Osteocyte (in vitro differentiated cells): ENCODE data around the gene PKHD1. TPM values are rescaled to one million over a fixed set of nuclear protein-coding genes. Genes with fewer than 3 reads are reported as not detected.

Experiments
- DNase-seq: peaks from one replicate; pipeline ENCODE4 v3.0.0; 2021; ENCODE audit warnings: mixed read lengths; ENCODE audit not compliant: unreplicated experiment; ENCODE audit errors: extremely low spot score
- H3K27ac Mint-ChIP-seq: one replicate; pipeline ENCODE4 v1.8.0; 2021; ENCODE audit warnings: mild to moderate bottlenecking, mixed read lengths; ENCODE audit not compliant: unreplicated experiment
- H3K27me3 Mint-ChIP-seq: one replicate; pipeline ENCODE4 v1.8.0; 2021; ENCODE audit warnings: mixed read lengths; ENCODE audit not compliant: unreplicated experiment
- H3K36me3 Mint-ChIP-seq: one replicate; pipeline ENCODE4 v1.8.0; 2021; ENCODE audit warnings: mixed read lengths; ENCODE audit not compliant: unreplicated experiment
- H3K4me1 Mint-ChIP-seq: one replicate; pipeline ENCODE4 v1.8.0; 2021; ENCODE audit warnings: mixed read lengths; ENCODE audit not compliant: unreplicated experiment
- H3K4me3 Mint-ChIP-seq: one replicate; pipeline ENCODE4 v1.8.0; 2021; ENCODE audit warnings: mild to moderate bottlenecking, moderate library complexity, mixed read lengths; ENCODE audit not compliant: unreplicated experiment
- H3K9me3 Mint-ChIP-seq: one replicate; pipeline ENCODE4 v1.8.0; 2021; ENCODE audit warnings: mixed read lengths; ENCODE audit not compliant: unreplicated experiment
- CTCF ChIP-seq: fragments of 200-600 bp; sonication (generic); IDR thresholded peaks from 2 replicates; pipeline ENCODE4 v1.5.0; 2021; ENCODE audit warnings: antibody characterized with exemption, mild to moderate bottlenecking, moderate library complexity
- total RNA-seq: library from RNA; stranded (reverse); gene quantifications from 2 replicates; pipeline ENCODE4 v1.2.1, GENCODE V29; 2021

The PKHD1 gene
- total RNA-seq, 1 donor from 2014 or later, result not detected

- Mint-ChIP-seq H3K27ac (no peak overlapping the region), H3K4me3 (no peak overlapping the region), H3K36me3 (no peaks in the 10 kb centered on the region), H3K4me1 (no peaks in the 10 kb centered on the region), H3K9me3 (no peaks in the 10 kb centered on the region), H3K27me3 (peaks cover 2% of the 10 kb centered on the region)
- TF ChIP-seq CTCF, result no peak
- no peak for DNase-seq
Measured at GRCh38 chr6:52061481-52061880, 25.9 kb downstream of the PKHD1 start.

- Mint-ChIP-seq H3K36me3 (no peaks in the 10 kb centered on the region), H3K4me3 (no peak overlapping the region), H3K9me3 (no peaks in the 10 kb centered on the region), H3K27ac (no peak overlapping the region), H3K27me3 (peaks cover 2% of the 10 kb centered on the region), H3K4me1 (no peaks in the 10 kb centered on the region)
- no peak for TF ChIP-seq CTCF
- DNase-seq, result no peak
Measured at GRCh38 chr6:52059821-52060220, 27.6 kb downstream of the PKHD1 start.

DNA sequence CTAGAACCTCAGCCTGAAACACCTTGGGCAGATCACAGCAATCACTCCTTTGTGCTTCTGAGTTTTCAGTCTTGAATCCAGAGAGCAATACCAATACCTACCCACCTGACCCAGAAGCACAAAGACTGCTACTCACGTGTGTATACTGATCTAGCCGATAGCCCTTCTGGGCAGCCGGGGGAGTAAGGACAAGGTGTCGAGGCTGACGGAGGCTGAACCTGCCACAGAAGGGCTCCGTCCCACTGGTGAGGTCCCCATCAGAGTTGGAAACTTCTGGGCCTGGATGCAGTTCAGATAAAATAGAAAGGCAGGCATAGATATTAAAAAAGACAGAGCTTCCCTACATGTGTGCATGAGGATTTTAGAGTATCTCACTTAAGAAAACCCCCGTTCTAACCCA, 32.0 kb downstream of the PKHD1 start:
- Mint-ChIP-seq H3K27ac (no peak overlapping the region), H3K9me3 (no peaks in the 10 kb centered on the region), H3K36me3 (no peaks in the 10 kb centered on the region), H3K4me3 (no peak overlapping the region), H3K27me3 (peaks cover 8% of the 10 kb centered on the region), H3K4me1 (no peaks in the 10 kb centered on the region)
- DNase-seq, result no peak
- no peak for TF ChIP-seq CTCF

- TF ChIP-seq CTCF, result no peak
- H3K9me3 Mint-ChIP-seq, result no peaks in the 10 kb centered on the region
- H3K4me3 Mint-ChIP-seq, result no peak overlapping the region
- H3K27me3 Mint-ChIP-seq, result peaks cover 10% of the 10 kb centered on the region
- no peak for DNase-seq
- H3K4me1 Mint-ChIP-seq, result no peaks in the 10 kb centered on the region
- H3K36me3 Mint-ChIP-seq, result no peaks in the 10 kb centered on the region
- no peak overlapping the region for H3K27ac Mint-ChIP-seq
Measured at GRCh38 chr6:52053038-52053695, 34.2 kb downstream of the PKHD1 start.

GRCh38 chr6:52050051-52050405, 37.4 kb downstream of the PKHD1 start:
- DNase-seq, result no peak
- H3K4me1 Mint-ChIP-seq, result no peaks in the 10 kb centered on the region
- no peak for TF ChIP-seq CTCF
- H3K27me3 Mint-ChIP-seq, result peaks cover 26% of the 10 kb centered on the region
- no peaks in the 10 kb centered on the region for H3K36me3 Mint-ChIP-seq
- H3K4me3 Mint-ChIP-seq, result no peak overlapping the region
- H3K27ac Mint-ChIP-seq, result no peak overlapping the region
- no peaks in the 10 kb centered on the region for H3K9me3 Mint-ChIP-seq
